B cell (primary cell): Measurements from ENCODE around the gene NCAPG2. TPM values are rescaled to one million over a fixed set of nuclear protein-coding genes. Genes with fewer than 3 reads are reported as not detected.

ENCODE experiments used
- ATAC-seq: fragments of 200-7000 bp; cut with Tn5 transposase; one replicate; pipeline ENCODE4 v1.10.0; 2021; ENCODE audit warnings: low read depth, mild to moderate bottlenecking, moderate number of reproducible peaks, moderate library complexity
- CTCF ChIA-PET: fragments of 350-600 bp; sonication (Branson Sonifier 250); formaldehyde crosslinking; loops from one replicate; lab custom pipeline; 2021; ENCODE audit warnings: antibody characterized with exemption, inconsistent platforms; lab: Charles Lee
- POLR2A ChIA-PET: fragments of 350-600 bp; sonication (Branson Sonifier 250); formaldehyde crosslinking; loops from one replicate; lab custom pipeline; 2021; ENCODE audit warnings: antibody characterized with exemption; lab: Charles Lee
- DNase-seq: peaks from one replicate; pipeline ENCODE4 v3.0.0; 2013
- H2AFZ ChIP-seq: 2 replicates; pipeline ENCODE4 v1.6.1; 2012; ENCODE audit warnings: mild to moderate bottlenecking, low read depth, low read length; ENCODE audit not compliant: insufficient read depth, poor library complexity, severe bottlenecking
- H3K27ac ChIP-seq, 2 donors: 1 replicate in 1 of 2; 2 replicates in 1 of 2; pipeline ENCODE4 v1.5.1; 2012 to 2013; ENCODE audit warnings: low read length in 2 of 2, mild to moderate bottlenecking in 2 of 2, moderate library complexity in 1 of 2
- H3K27me3 ChIP-seq, 4 experiments: fragments of 200-600 bp in 1 of 4; sonication (generic) in 1 of 4; replicated peaks in 1 of 4; 1 replicate in 2 of 4; 2 replicates in 2 of 4; pipeline versions ENCODE4 v1.6.1 to v1.7.0; 2013 to 2016; ENCODE audit warnings: low read length in 3 of 4, mild to moderate bottlenecking in 2 of 4, mixed read lengths in 1 of 4, moderate library complexity in 1 of 4; ENCODE audit not compliant: insufficient read depth in 4 of 4, control insufficient read depth in 3 of 4; ENCODE audit errors: control extremely low read depth in 1 of 4
- H3K36me3 ChIP-seq, 2 experiments: replicated peaks in 1 of 2; 1 replicate in 1 of 2; 2 replicates in 1 of 2; pipeline versions ENCODE4 v1.6.1 to v1.7.1; 2013; ENCODE audit warnings: low read length in 1 of 2; ENCODE audit not compliant: insufficient read depth in 2 of 2, control insufficient read depth in 1 of 2; ENCODE audit errors: control extremely low read depth in 1 of 2, extremely low read depth in 1 of 2
- H3K4me1 ChIP-seq, 2 donors: fragments of 200-600 bp in 1 of 2; sonication (generic) in 1 of 2; 1 replicate in 1 of 2; 2 replicates in 1 of 2; pipeline versions ENCODE4 v1.5.1 to v1.6.1; 2013 to 2017; ENCODE audit warnings: low read length in 2 of 2; ENCODE audit not compliant: control insufficient read depth in 2 of 2, insufficient read depth in 2 of 2
- H3K4me2 ChIP-seq: replicated peaks from 2 replicates; pipeline ENCODE3; 2012; ENCODE audit warnings: mild to moderate bottlenecking, low read depth, low read length; ENCODE audit not compliant: poor library complexity, severe bottlenecking
- H3K4me3 ChIP-seq, 5 experiments: fragments of 200-600 bp in 1 of 5; sonication (generic) in 1 of 5; 1 replicate in 3 of 5; 2 replicates in 2 of 5; pipeline versions ENCODE4 v1.5.1 to v1.7.0; 2011 to 2016; ENCODE audit warnings: low read length in 4 of 5, mild to moderate bottlenecking in 4 of 5, low read depth in 2 of 5, control low read depth in 1 of 5, moderate library complexity in 1 of 5; ENCODE audit not compliant: insufficient read depth in 1 of 5; ENCODE audit errors: control extremely low read depth in 1 of 5, extremely low read depth in 1 of 5
- H3K79me2 ChIP-seq: fragments of 200-600 bp; sonication (generic); one replicate; pipeline ENCODE4 v1.6.0; 2016; ENCODE audit warnings: low read length; ENCODE audit not compliant: control insufficient read depth, insufficient read depth
- H3K9ac ChIP-seq: fragments of 200-600 bp; sonication (generic); 2 replicates; pipeline ENCODE4 v1.6.1; 2017; ENCODE audit warnings: mild to moderate bottlenecking, low read length, moderate library complexity
- H3K9me3 ChIP-seq, 3 donors: one replicate each; pipeline versions ENCODE4 v1.6.1 to v1.7.1; 2013; ENCODE audit warnings: low read length in 2 of 3; ENCODE audit not compliant: control insufficient read depth in 2 of 3, insufficient read depth in 1 of 3; ENCODE audit errors: control extremely low read depth in 1 of 3
- H4K20me1 ChIP-seq: 2 replicates; pipeline ENCODE4 v1.6.0; 2012; ENCODE audit warnings: mild to moderate bottlenecking, low read length; ENCODE audit not compliant: insufficient read depth, control insufficient read depth, poor library complexity, severe bottlenecking
- H3K27ac Mint-ChIP-seq: one replicate; pipeline ENCODE4 v1.8.0; 2021; ENCODE audit warnings: mixed read lengths
- H3K27me3 Mint-ChIP-seq: one replicate; pipeline ENCODE4 v1.8.0; 2021; ENCODE audit warnings: mixed read lengths
- H3K4me1 Mint-ChIP-seq: one replicate; pipeline ENCODE4 v1.8.0; 2021; ENCODE audit warnings: mixed read lengths
- H3K4me3 Mint-ChIP-seq: one replicate; pipeline ENCODE4 v1.8.0; 2021; ENCODE audit warnings: mixed read lengths
- H3K9me3 Mint-ChIP-seq: one replicate; pipeline ENCODE4 v1.8.0; 2022; ENCODE audit warnings: mixed read lengths; ENCODE audit not compliant: insufficient read depth
- EZH2 ChIP-seq: IDR thresholded peaks from 2 replicates; pipeline ENCODE4 v1.6.1; 2012; ENCODE audit warnings: borderline replicate concordance, low read depth, mild to moderate bottlenecking, moderate library complexity, low read length; ENCODE audit not compliant: insufficient read depth, poor library complexity, severe bottlenecking
- WGBS: methylation state at CpG from one replicate; pipeline ENCODE4 v1.1.5; 2013; ENCODE audit warnings: missing lambda C conversion rate; ENCODE audit not compliant: insufficient coverage; 5-methylcytosine and 5-hydroxymethylcytosine counted together
- intact Hi-C: fragments of 100-400 bp; cut with micrococcal nuclease; formaldehyde crosslinking; loops from one replicate; pipeline ENCODE4 v1.10.0; 2022
- polyA plus RNA-seq: library from polyadenylated mRNA; depleted of rRNA; stranded (reverse); fragments of >200 nt; gene quantifications from 2 replicates; pipeline ENCODE4 v1.2.3, GENCODE V29; 2012
- total RNA-seq, 2 donors: library from RNA; stranded (reverse); fragments of 120-200 nt in 1 of 2; gene quantifications; 1 replicate in 1 of 2; 2 replicates in 1 of 2; pipeline versions ENCODE4 v1.2.3 to v1.2.4, GENCODE V29; 2013 to 2022
- TF ChIP-seq, protein P1 (sequence below): fragments of 200-600 bp; IDR thresholded peaks from one replicate; pipeline ENCODE4 v1.8.0; 2022; ENCODE audit warnings: antibody characterized with exemption, mild to moderate bottlenecking

The NCAPG2 gene
- total and polyA plus RNA-seq, 2 donors (not counting 1 experiment from before 2014, with no cell fraction given), result 2.9 to 9.8 TPM

DNA sequence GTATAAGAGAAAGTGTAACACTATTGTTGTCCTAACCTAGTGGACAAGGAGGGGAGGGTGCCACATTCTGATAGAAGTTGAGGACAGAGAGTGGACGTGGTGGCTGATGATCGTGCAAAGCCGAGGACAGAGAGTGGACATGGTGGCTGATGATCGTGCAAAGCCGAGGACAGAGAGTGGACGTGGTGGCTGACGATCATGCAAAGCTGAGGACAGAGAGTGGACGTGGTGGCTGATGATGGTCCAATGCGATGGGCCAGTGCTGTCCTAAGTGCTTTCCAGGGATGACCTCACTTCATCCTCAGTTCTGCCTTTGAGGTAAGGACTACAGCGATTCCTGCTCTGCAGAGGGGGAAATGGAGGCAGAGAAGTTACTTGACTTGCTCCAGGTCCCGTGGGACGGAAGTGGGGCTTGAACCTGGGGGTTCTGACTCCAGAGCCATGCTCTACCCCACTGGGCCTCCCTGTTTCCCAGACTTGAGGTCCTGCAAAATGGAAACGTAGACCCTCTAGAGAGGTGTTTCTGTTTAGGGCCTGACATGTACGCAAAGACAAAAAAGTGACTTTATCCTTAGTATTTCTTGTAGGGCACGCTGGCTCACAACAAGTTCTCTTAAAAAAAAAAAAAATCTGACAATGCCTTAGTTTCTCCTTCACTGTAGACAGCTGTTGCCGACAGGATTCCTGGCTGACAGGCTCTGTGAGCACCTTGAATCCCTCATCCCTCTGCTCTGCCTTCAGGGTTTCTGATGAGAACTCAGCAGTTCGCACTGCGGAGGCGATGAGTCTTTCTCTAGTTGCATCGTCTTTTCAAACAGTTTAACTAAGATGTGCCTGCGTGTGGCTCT lies 20.3 kb upstream of the NCAPG2 start:
- intact Hi-C loops, result no loop called here
- 96% methylated on average over 16 of the region's 21 CpGs for WGBS
- DNase-seq, result no peak
- H3K27me3 Mint-ChIP-seq, result no peaks in the 10 kb centered on the region
- no peaks in the 10 kb centered on the region for H3K79me2 ChIP-seq
- no peak overlapping the region for H3K4me3 ChIP-seq
- no peak overlapping the region for H3K4me3 Mint-ChIP-seq
- H3K4me1 ChIP-seq, result no peaks in the 10 kb centered on the region
- H2AFZ ChIP-seq, result no peak overlapping the region
- TF ChIP-seq, protein P1, sequence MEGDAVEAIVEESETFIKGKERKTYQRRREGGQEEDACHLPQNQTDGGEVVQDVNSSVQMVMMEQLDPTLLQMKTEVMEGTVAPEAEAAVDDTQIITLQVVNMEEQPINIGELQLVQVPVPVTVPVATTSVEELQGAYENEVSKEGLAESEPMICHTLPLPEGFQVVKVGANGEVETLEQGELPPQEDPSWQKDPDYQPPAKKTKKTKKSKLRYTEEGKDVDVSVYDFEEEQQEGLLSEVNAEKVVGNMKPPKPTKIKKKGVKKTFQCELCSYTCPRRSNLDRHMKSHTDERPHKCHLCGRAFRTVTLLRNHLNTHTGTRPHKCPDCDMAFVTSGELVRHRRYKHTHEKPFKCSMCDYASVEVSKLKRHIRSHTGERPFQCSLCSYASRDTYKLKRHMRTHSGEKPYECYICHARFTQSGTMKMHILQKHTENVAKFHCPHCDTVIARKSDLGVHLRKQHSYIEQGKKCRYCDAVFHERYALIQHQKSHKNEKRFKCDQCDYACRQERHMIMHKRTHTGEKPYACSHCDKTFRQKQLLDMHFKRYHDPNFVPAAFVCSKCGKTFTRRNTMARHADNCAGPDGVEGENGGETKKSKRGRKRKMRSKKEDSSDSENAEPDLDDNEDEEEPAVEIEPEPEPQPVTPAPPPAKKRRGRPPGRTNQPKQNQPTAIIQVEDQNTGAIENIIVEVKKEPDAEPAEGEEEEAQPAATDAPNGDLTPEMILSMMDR, result no peak
- TF ChIP-seq EZH2, result no peak
- no peaks in the 10 kb centered on the region for H3K9me3 ChIP-seq
- H3K36me3 ChIP-seq, result peaks cover 0 to 1% of the 10 kb centered on the region in 2 experiments
- no peaks in the 10 kb centered on the region for H3K27me3 ChIP-seq
- H3K4me1 Mint-ChIP-seq, result no peaks in the 10 kb centered on the region
- POLR2A ChIA-PET, result no interaction called here
- no peak for ATAC-seq
- CTCF ChIA-PET, result no interaction called here
- no peak overlapping the region for H3K4me2 ChIP-seq
- H3K9me3 Mint-ChIP-seq, result no peaks in the 10 kb centered on the region
- H3K27ac Mint-ChIP-seq, result no peak overlapping the region
- no peak overlapping the region for H3K27ac ChIP-seq
- no peaks in the 10 kb centered on the region for H4K20me1 ChIP-seq
- no peak overlapping the region for H3K9ac ChIP-seq

DNA sequence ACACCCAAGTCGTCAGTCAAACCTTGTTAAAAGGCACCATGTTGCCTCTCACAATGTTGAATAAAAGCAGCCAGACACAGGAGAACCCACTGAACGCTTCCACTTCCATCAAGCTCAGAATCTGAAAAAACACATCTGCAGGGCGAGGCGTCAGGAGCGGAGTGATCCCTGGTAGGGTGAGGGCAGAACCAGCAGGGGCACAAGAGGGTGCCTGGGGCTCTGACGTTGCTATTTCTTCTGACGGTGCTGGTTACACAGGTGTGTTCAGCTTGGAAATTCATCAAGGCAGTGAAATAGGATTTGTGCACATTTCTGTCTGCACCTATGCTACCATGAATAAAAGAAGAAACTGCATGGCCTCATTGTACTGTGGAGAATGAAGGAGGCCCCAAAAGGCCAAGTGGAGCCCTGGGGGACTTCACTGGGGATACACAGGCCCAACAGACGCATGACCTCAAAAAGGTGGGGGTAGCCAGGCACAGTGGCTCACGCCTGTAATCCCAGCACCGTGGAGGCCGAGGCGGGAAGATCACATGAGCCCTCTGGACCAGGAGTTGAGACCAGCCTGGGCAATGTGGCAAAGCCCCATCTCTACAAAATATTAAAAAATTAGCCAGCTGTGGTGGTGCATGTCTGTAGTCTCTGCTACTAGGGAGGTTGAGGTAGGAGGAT lies 19.2 kb upstream of the NCAPG2 start:
- intact Hi-C loops, result no loop called here
- no peak overlapping the region for H3K27ac Mint-ChIP-seq
- no peak for ATAC-seq
- 91% methylated on average over 9 of the region's 12 CpGs for WGBS
- no peak overlapping the region for H3K4me3 Mint-ChIP-seq
- Histone ChIP-seq H4K20me1 (no peaks in the 10 kb centered on the region), H3K79me2 (no peaks in the 10 kb centered on the region), H3K4me2 (no peak overlapping the region), H2AFZ (no peak overlapping the region), H3K4me3 (no peak overlapping the region), H3K9ac (no peak overlapping the region), H3K36me3 (no peaks in the 10 kb centered on the region), H3K27me3 (no peaks in the 10 kb centered on the region), H3K4me1 (no peaks in the 10 kb centered on the region), H3K9me3 (no peaks in the 10 kb centered on the region), H3K27ac (no peak overlapping the region)
- CTCF ChIA-PET, result no interaction called here
- TF ChIP-seq EZH2, result no peak
- TF ChIP-seq, protein P1, result no peak
- H3K4me1 Mint-ChIP-seq, result no peaks in the 10 kb centered on the region
- no peaks in the 10 kb centered on the region for H3K27me3 Mint-ChIP-seq
- H3K9me3 Mint-ChIP-seq, result no peaks in the 10 kb centered on the region
- POLR2A ChIA-PET, result no interaction called here
- DNase-seq, result no peak
